Measurements from ENCODE around the gene TBC1D14. TPM values are rescaled to one million over a fixed set of nuclear protein-coding genes. Genes with fewer than 3 reads are reported as not detected.
"Not testable (repeated sequence)": the region's sequence is repeated elsewhere in the genome, so short reads cannot be mapped to it uniquely, and the experiment has no call there.

Gene TBC1D14
- total RNA-seq, 2 donors from 2014 or later = 21.3 to 38.2 TPM

DNA sequence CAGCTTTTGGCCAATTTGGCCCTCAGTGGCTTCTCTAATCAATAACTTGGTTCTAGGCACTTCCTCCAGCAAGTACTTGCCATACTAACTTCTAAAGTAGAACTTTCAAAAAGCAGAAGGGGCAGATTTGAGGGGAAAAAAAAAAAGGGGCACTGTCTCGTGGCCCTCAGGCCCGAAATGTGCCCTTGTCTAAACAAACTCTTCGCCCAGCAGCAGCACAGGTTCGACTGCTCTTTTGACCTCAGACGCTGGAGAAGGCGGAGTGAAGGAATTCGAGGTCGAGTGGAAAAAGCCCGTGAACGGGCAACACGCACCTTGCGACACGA lies 157.5 kb downstream of the TBC1D14 start:
- Mint-ChIP-seq H3K27ac (peak overlapping the region; percentile 90 to 95), H3K9me3 (no peaks in the 10 kb centered on the region), H3K36me3 (peaks cover 21 to 41% of the 10 kb centered on the region in 2 donors)
- no peak for ATAC-seq
- no peak for DNase-seq (ENCODE audit: low spot score in 2 of 2)

GRCh38 chr4:7067452-7068278 lies 158.0 kb downstream of the TBC1D14 start, which contains the start of gene GRPEL1:
Gene GRPEL1 (minus strand): TSS chr4:7068064. CDS start chr4:7068032, 32 bp downstream.
- Mint-ChIP-seq H3K9me3 (no peaks in the 10 kb centered on the region), H3K36me3 (peaks cover 21 to 41% of the 10 kb centered on the region in 2 donors), H3K27ac (peak within 1 kb of the TSS; percentile 90 to 98)
- peak; percentile 99 to 100 for DNase-seq (ENCODE audit: low spot score in 2 of 2)
- ATAC-seq = peak; percentile 91 to 93

DNA sequence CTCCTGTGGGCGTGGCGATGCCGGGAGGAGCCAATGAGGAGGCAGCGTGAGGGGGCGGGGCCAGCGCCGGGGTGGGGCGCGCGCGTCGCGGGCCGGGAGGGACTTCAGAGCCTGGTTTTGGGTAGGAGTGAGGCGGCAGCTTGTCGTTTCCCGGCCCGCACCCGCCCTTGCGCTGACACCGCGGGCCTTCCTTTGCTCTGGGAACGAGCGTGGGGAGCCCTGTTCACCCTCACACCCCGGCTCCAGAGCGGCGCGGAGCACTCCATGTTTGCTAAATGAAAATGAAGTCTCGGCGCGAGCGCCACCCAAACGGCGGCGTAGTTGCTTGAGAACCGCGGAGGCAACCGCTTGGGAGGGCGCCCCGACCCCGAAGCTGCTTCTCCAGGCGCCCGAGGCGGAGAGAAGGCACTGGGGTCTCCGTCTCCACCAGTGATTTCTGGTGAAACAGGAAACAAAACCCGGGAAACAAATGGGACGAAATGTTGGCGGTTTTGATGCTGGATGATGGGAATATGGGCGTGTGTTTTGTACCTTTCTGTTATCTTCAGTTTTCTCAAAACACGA lies 158.7 kb downstream of the TBC1D14 start:
- Mint-ChIP-seq H3K36me3 (peaks cover 21 to 35% of the 10 kb centered on the region in 2 donors), H3K27ac (peak overlapping the region; percentile 90 to 98), H3K9me3 (no peaks in the 10 kb centered on the region)
- ATAC-seq (no peak), DNase-seq (ENCODE audit: low spot score in 2 of 2) (no peak)

GRCh38 chr4:7068883-7069282 lies 159.3 kb downstream of the TBC1D14 start:
- ATAC-seq = no peak
- DNase-seq (ENCODE audit: low spot score in 2 of 2) = no peak
- H3K36me3 Mint-ChIP-seq = peaks cover 21 to 30% of the 10 kb centered on the region in 2 donors
- H3K9me3 Mint-ChIP-seq = no peaks in the 10 kb centered on the region
- H3K27ac Mint-ChIP-seq = peak overlapping the region; percentile 90 to 98

DNA sequence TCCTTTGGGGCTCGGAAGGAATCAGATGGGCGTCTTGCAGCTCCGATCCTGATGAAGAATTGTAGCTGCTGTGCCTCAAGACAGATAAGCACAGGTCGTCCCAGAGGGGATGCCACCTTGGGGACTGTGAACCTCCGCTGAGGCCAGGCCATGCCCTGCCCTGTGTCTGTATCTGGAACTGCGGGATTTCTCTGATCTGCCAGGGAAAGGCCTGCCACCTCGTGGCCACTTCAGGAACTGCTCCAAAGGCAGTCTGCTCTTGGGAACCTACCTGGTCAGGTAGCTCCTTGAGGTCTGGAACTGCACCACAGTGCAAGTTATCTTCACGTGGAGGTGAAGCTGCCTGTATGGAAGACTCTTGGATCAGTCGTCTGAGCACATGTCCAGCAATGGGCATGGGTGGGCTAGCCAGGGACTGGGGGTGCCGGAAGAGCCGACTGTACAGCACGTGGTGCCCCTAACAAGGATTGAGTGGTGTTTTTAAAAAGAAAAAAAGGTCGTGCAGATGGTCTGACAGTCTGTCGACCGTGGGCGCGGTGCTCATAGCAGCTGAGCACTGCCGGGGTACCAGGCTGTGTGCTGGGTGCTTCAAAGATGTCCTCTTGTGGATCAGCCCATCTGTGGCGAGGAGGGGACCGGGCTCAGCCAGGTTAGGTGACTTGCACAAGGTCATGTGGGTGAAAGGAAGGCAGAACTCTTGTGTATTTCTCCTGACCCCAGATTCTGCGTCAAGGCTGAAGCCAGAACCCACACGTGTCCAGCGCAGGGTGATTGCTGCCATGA lies 161.3 kb downstream of the TBC1D14 start:
- Mint-ChIP-seq H3K9me3 (no peaks in the 10 kb centered on the region), H3K36me3 (peaks cover 15 to 16% of the 10 kb centered on the region in 2 donors), H3K27ac (peak overlapping the region in 1 of 2 donors; percentile 11)
- DNase-seq (ENCODE audit: low spot score in 2 of 2) (peak; percentile 84 to 93), ATAC-seq (peak; percentile 34 to 39)

DNA sequence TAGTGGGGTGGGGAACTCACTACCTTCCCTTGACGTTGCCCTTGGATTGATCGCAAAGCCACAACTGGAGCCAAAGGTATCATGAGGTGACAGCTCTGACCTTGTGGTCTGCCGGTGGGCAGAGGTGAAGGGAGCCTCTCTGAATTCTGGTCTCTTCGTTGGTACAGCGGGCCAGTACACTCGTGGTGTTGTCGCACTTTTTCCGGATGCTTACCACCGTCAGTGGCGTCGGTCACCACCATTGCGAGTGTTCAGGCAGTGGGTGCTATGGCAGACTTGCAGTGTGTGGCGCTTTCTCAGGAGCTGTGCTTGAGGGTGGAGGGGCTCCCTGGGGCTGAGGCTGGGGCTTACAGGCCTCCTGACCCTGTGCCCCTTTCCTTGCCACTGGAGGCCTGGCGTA lies 163.4 kb downstream of the TBC1D14 start:
- H3K27ac Mint-ChIP-seq = no peak overlapping the region
- DNase-seq (ENCODE audit: low spot score in 2 of 2) (no peak), ATAC-seq (no peak)
- H3K36me3 Mint-ChIP-seq = peaks cover 0 to 5% of the 10 kb centered on the region in 2 donors
- no peaks in the 10 kb centered on the region for H3K9me3 Mint-ChIP-seq

- H3K9me3 Mint-ChIP-seq = no peaks in the 10 kb centered on the region
- H3K36me3 Mint-ChIP-seq = no peaks in the 10 kb centered on the region
- DNase-seq (ENCODE audit: low spot score in 2 of 2) (peak in 1 of 2 donors; percentile 39), ATAC-seq (no peak)
- H3K27ac Mint-ChIP-seq = no peak overlapping the region
These were observed 164.1 kb downstream of the TBC1D14 start for GRCh38 chr4:7073526-7074390.

- no peaks in the 10 kb centered on the region for H3K36me3 Mint-ChIP-seq
- ATAC-seq = no peak
- no peak for DNase-seq (ENCODE audit: low spot score in 2 of 2)
- H3K9me3 Mint-ChIP-seq = no peaks in the 10 kb centered on the region
- no peak overlapping the region for H3K27ac Mint-ChIP-seq
These were observed 164.8 kb downstream of the TBC1D14 start for GRCh38 chr4:7074426-7074825.

GRCh38 chr4:7075962-7076695 lies 166.5 kb downstream of the TBC1D14 start:
- DNase-seq (ENCODE audit: low spot score in 2 of 2) (no peak), ATAC-seq (peak in 1 of 2 donors; percentile 64)
- Mint-ChIP-seq H3K9me3 (no peaks in the 10 kb centered on the region), H3K36me3 (no peaks in the 10 kb centered on the region), H3K27ac (no peak overlapping the region)

DNA sequence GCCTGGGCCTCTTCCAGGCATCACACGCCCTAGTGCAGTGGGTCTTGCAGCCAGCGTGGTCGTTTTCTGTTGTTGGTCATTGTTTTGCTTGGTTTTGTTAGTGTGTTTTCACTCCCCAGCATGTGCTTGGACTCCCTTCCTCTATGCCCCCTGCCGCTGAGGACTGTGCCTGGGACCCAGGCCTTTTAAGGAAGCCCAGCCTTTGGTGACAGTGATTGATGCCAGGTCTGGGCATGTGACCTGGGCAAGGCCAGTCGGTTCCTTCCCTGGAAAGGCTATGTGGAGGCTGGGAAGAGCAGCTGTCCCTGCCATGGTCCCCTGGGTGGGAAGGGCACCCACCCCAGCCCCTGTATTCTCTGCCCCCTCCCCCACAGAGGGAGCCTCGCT lies 167.1 kb downstream of the TBC1D14 start:
- Mint-ChIP-seq H3K9me3 (no peaks in the 10 kb centered on the region), H3K36me3 (no peaks in the 10 kb centered on the region), H3K27ac (no peak overlapping the region)
- no peak for ATAC-seq
- no peak for DNase-seq (ENCODE audit: low spot score in 2 of 2)

DNA sequence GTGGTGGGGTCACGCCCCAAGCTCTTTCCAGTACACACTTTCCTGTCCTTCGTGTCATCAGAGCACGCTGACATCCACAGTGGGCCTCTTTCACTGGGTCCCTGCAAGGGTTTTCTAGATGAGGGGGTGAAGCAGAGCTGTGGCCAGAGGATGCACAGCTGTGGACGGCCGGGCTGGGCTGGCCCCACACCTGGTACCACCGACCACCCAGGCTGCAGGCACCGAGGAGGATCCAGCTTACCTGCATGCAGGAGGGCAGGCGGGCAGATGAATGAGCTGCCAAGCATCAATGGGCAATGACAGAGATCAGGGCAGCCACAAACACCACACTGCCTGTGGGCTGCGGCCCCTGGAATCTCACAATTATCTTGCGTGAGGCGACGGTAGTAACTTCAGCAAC lies 167.7 kb downstream of the TBC1D14 start:
- Mint-ChIP-seq H3K9me3 (no peaks in the 10 kb centered on the region), H3K36me3 (no peaks in the 10 kb centered on the region), H3K27ac (no peak overlapping the region)
- DNase-seq (ENCODE audit: low spot score in 2 of 2) = no peak
- ATAC-seq = no peak

- no peaks in the 10 kb centered on the region for H3K36me3 Mint-ChIP-seq
- no peak overlapping the region for H3K27ac Mint-ChIP-seq
- no peaks in the 10 kb centered on the region for H3K9me3 Mint-ChIP-seq
These were observed 168.4 kb downstream of the TBC1D14 start for GRCh38 chr4:7078025-7078424.

GRCh38 chr4:7079483-7079882 lies 169.9 kb downstream of the TBC1D14 start:
- H3K27ac Mint-ChIP-seq; ATAC-seq; H3K9me3 Mint-ChIP-seq; H3K36me3 Mint-ChIP-seq; DNase-seq (ENCODE audit: low spot score in 2 of 2): not testable (repeated sequence)

More at GRCh38 chr4:7078025-7078424, 168.4 kb downstream of the TBC1D14 start:
- DNase-seq (ENCODE audit: low spot score in 2 of 2) (no peak), ATAC-seq (no peak)

DNA sequence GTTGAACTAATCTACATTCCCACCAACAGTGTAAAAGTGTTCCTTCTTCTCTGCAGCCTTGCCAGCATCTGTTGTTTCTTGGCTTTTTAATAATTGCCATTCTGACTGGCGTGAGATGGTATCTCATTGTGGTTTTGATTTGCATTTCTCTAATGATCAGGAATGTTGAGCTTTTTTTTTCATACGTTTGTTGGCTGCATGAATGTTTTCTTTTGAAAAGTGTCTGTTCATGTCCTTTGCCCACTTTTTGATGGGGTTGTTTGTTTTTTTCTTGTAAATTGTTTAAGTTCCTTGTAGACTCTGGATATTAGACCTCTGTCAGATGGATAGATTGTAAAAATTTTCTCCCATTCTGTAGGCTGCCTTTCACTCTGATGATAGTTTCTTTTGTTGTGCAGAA lies 170.3 kb downstream of the TBC1D14 start:
- H3K36me3 Mint-ChIP-seq; ATAC-seq; DNase-seq (ENCODE audit: low spot score in 2 of 2); H3K9me3 Mint-ChIP-seq; H3K27ac Mint-ChIP-seq: not testable (repeated sequence)
